ENCODE results near the gene GOPC.
"Not testable (repeated sequence)": the region's sequence is repeated elsewhere in the genome, so short reads cannot be mapped to it uniquely, and the experiment has no call there.

The GOPC gene

DNA sequence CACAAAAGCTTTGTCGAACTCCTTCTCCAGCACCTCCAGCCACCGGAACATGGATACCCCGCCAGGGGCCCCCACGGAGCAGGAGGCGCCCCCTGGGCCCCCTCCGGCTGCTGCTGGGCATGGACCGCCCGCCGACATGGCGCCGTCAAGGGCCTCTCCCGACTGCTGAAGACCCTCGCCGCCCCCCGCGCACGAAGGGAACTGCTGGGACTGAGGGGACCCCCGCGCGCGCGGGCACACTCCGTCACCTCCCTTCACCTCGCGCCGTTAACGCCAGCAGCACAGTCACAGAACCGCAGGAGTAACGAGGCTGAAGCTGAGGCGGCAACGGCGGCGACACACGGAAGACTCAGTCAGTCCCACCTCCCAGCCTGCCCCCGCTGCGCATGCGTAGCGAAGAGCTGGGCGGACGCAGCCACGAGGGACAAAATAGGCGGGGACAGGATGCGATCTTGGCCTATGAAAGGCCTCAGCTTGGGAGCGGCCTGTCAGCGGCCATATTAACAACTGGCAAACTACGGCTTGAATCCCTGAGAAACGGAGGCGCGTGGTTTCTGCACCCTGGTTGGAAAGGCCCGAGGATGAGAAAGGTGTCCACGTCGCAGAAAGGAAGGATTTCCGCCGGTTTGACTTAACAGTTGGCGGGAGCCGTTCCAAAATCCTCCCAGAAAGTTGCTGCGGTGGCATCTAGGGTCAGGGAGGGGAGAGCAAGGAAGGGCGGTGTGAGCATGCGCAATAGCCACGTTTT lies at the start of gene GOPC:
Gene GOPC (minus strand): TSS at position 361 of the 748 bp plus-strand sequence. CDS start 223 bp downstream, at position 138.
- H3K4me3 ChIP-seq (replicated peaks; ENCODE audit: low read depth, low read length) = peak within 1 kb of the TSS; percentile 82
- H3K36me3 ChIP-seq (ENCODE audit: control insufficient read depth, insufficient read depth, low read length) = peaks cover 1% of the 10 kb centered on the region; the same call in 1 of the 2 replicates
- DNase-seq (ENCODE audit: extremely low read depth, insufficient read length) = peak; percentile 94
- TF ChIP-seq CTCF (IDR thresholded peaks at IDR 0.05; ENCODE audit: insufficient read depth, low read length, poor library complexity, severe bottlenecking) = peak; percentile 29
- no peaks in the 10 kb centered on the region for H3K27me3 ChIP-seq (replicated peaks; ENCODE audit: control insufficient read depth, insufficient read depth, low read length)

GRCh38 chr6:117651984-117652383 lies 49.7 kb upstream of the GOPC start:
- H3K4me3 ChIP-seq (replicated peaks; ENCODE audit: low read depth, low read length); H3K36me3 ChIP-seq (ENCODE audit: control insufficient read depth, insufficient read depth, low read length); DNase-seq (ENCODE audit: extremely low read depth, insufficient read length); H3K27me3 ChIP-seq (replicated peaks; ENCODE audit: control insufficient read depth, insufficient read depth, low read length): not testable (repeated sequence)

- TF ChIP-seq CTCF (IDR thresholded peaks at IDR 0.05; ENCODE audit: insufficient read depth, low read length, poor library complexity, severe bottlenecking) = no peak
- Histone ChIP-seq H3K4me3 (replicated peaks; ENCODE audit: low read depth, low read length) (no peak overlapping the region), H3K36me3 (ENCODE audit: control insufficient read depth, insufficient read depth, low read length) (no peaks in the 10 kb centered on the region), H3K27me3 (replicated peaks; ENCODE audit: control insufficient read depth, insufficient read depth, low read length) (no peaks in the 10 kb centered on the region)
- no peak for DNase-seq (ENCODE audit: extremely low read depth, insufficient read length)
Measured at GRCh38 chr6:117642976-117643375, 40.7 kb upstream of the GOPC start.

- H3K4me3 ChIP-seq (replicated peaks; ENCODE audit: low read depth, low read length) = no peak overlapping the region
- no peaks in the 10 kb centered on the region for H3K36me3 ChIP-seq (ENCODE audit: control insufficient read depth, insufficient read depth, low read length)
- no peak for DNase-seq (ENCODE audit: extremely low read depth, insufficient read length)
- H3K27me3 ChIP-seq (replicated peaks; ENCODE audit: control insufficient read depth, insufficient read depth, low read length) = no peaks in the 10 kb centered on the region
- TF ChIP-seq CTCF (IDR thresholded peaks at IDR 0.05; ENCODE audit: insufficient read depth, low read length, poor library complexity, severe bottlenecking) = no peak
Measured at GRCh38 chr6:117637770-117638169, 35.5 kb upstream of the GOPC start.

GRCh38 chr6:117629119-117629660 lies 26.9 kb upstream of the GOPC start:
- DNase-seq (ENCODE audit: extremely low read depth, insufficient read length) = no peak
- H3K27me3 ChIP-seq (replicated peaks; ENCODE audit: control insufficient read depth, insufficient read depth, low read length) = no peaks in the 10 kb centered on the region
- TF ChIP-seq CTCF (IDR thresholded peaks at IDR 0.05; ENCODE audit: insufficient read depth, low read length, poor library complexity, severe bottlenecking) = no peak
- no peak overlapping the region for H3K4me3 ChIP-seq (replicated peaks; ENCODE audit: low read depth, low read length)
- no peaks in the 10 kb centered on the region for H3K36me3 ChIP-seq (ENCODE audit: control insufficient read depth, insufficient read depth, low read length)

DNA sequence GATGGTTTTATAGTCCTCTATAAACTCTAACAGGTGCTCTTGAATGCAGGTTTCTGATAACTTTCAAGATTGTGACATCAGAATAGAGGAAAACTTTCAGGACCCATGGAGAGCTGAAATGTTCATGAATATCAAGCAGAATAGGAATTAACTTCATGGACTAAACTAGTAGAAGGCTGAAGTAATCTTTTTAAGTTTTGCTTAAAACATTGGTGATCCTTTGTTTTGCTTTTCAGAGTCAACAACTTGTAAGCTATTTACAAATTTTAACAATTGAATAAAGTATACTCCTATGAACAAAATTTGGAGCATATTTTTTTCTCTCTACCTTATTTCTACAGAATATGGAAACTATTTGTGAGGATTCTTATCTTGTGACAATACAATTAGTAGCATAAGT lies 25.2 kb upstream of the GOPC start:
- no peaks in the 10 kb centered on the region for H3K27me3 ChIP-seq (replicated peaks; ENCODE audit: control insufficient read depth, insufficient read depth, low read length)
- no peak for DNase-seq (ENCODE audit: extremely low read depth, insufficient read length)
- no peak for TF ChIP-seq CTCF (IDR thresholded peaks at IDR 0.05; ENCODE audit: insufficient read depth, low read length, poor library complexity, severe bottlenecking)
- H3K4me3 ChIP-seq (replicated peaks; ENCODE audit: low read depth, low read length) = no peak overlapping the region
- no peaks in the 10 kb centered on the region for H3K36me3 ChIP-seq (ENCODE audit: control insufficient read depth, insufficient read depth, low read length)

Data from GM06990 (cell line).